Neuronal stem cell (in vitro differentiated cells): ENCODE data around the gene MDK.
A peak's percentile ranks its signal among the peaks of the same experiment; 100 is the strongest.

ENCODE experiments used
- DNase-seq: peaks from one replicate; pipeline ENCODE4 v3.0.0-alpha.2; 2013; ENCODE audit warnings: low spot score
- H2AFZ ChIP-seq: one replicate; pipeline ENCODE4 v1.6.1; 2013; ENCODE audit warnings: mild to moderate bottlenecking, low read length, inconsistent platforms
- H2AK5ac ChIP-seq: 2 replicates; pipeline ENCODE4 v1.6.1; 2013; ENCODE audit warnings: low read depth, mild to moderate bottlenecking, inconsistent platforms, low read length, moderate library complexity, mixed read lengths
- H2BK120ac ChIP-seq: 2 replicates; pipeline ENCODE4 v1.6.1; 2013; ENCODE audit warnings: low read depth, mild to moderate bottlenecking, inconsistent platforms, low read length, moderate library complexity, mixed read lengths
- H2BK12ac ChIP-seq: one replicate; pipeline ENCODE4 v1.6.1; 2013; ENCODE audit warnings: low read length, inconsistent platforms
- H2BK15ac ChIP-seq: 2 replicates; pipeline ENCODE4 v1.6.1; 2013; ENCODE audit warnings: mild to moderate bottlenecking, low read length, inconsistent platforms, mixed read lengths
- H2BK5ac ChIP-seq: one replicate; pipeline ENCODE4 v1.6.1; 2013; ENCODE audit warnings: inconsistent platforms, mild to moderate bottlenecking, low read length, moderate library complexity
- H3K14ac ChIP-seq: one replicate; pipeline ENCODE4 v1.6.1; 2013; ENCODE audit warnings: low read length, inconsistent platforms
- H3K18ac ChIP-seq: 2 replicates; pipeline ENCODE4 v1.6.1; 2013; ENCODE audit warnings: low read length, inconsistent platforms
- H3K23ac ChIP-seq: 2 replicates; pipeline ENCODE4 v1.6.1; 2013; ENCODE audit warnings: low read depth, mild to moderate bottlenecking, mixed read lengths, low read length, inconsistent platforms; ENCODE audit not compliant: poor library complexity
- H3K27ac ChIP-seq: replicated peaks from 3 replicates; pipeline ENCODE4 v1.5.1; 2013; ENCODE audit warnings: low read length, inconsistent platforms
- H3K27me3 ChIP-seq, 3 experiments: 2 replicates each; pipeline ENCODE4 v1.6.1; 2013; ENCODE audit warnings: low read length in 3 of 3, mild to moderate bottlenecking in 2 of 3, inconsistent platforms in 1 of 3, low read depth in 1 of 3, mixed read lengths in 1 of 3, moderate library complexity in 1 of 3; ENCODE audit not compliant: control insufficient read depth in 3 of 3, insufficient read depth in 3 of 3
- H3K36me3 ChIP-seq, 2 donors: replicated peaks in 1 of 2; 2 replicates each; pipeline ENCODE4 v1.6.1; 2013; ENCODE audit warnings: low read length in 2 of 2; ENCODE audit not compliant: control insufficient read depth in 2 of 2, insufficient read depth in 2 of 2
- H3K4ac ChIP-seq: 2 replicates; pipeline ENCODE4 v1.6.1; 2013; ENCODE audit warnings: inconsistent platforms, mild to moderate bottlenecking, low read length, moderate library complexity
- H3K4me1 ChIP-seq, 2 donors: 1 replicate in 1 of 2; 2 replicates in 1 of 2; pipeline ENCODE4 v1.6.1; 2013; ENCODE audit warnings: low read length in 2 of 2, low read depth in 1 of 2; ENCODE audit not compliant: control insufficient read depth in 2 of 2, insufficient read depth in 1 of 2
- H3K4me2 ChIP-seq: one replicate; pipeline ENCODE4 v1.6.1; 2013; ENCODE audit warnings: mild to moderate bottlenecking, low read length, inconsistent platforms; ENCODE audit not compliant: insufficient read depth, poor library complexity, severe bottlenecking
- H3K4me3 ChIP-seq, 2 donors: 2 replicates each; pipeline ENCODE4 v1.5.1; 2013; ENCODE audit warnings: low read length in 2 of 2, mild to moderate bottlenecking in 2 of 2, inconsistent platforms in 1 of 2, moderate library complexity in 1 of 2
- H3K79me1 ChIP-seq: one replicate; pipeline ENCODE4 v1.6.1; 2013; ENCODE audit warnings: low read depth, mild to moderate bottlenecking, inconsistent platforms, low read length, moderate library complexity
- H3K9ac ChIP-seq: one replicate; pipeline ENCODE4 v1.6.1; 2013; ENCODE audit warnings: mild to moderate bottlenecking, low read depth, low read length, inconsistent platforms; ENCODE audit not compliant: poor library complexity
- H3K9me3 ChIP-seq, 2 donors: replicated peaks in 1 of 2; 2 replicates each; pipeline versions ENCODE3 to v1.6.1; 2013; ENCODE audit warnings: low read length in 2 of 2, mild to moderate bottlenecking in 2 of 2, inconsistent platforms in 1 of 2, low read depth in 1 of 2, mixed read lengths in 1 of 2, moderate library complexity in 1 of 2; ENCODE audit not compliant: control insufficient read depth in 2 of 2, insufficient read depth in 1 of 2
- H4K8ac ChIP-seq: one replicate; pipeline ENCODE4 v1.6.1; 2013; ENCODE audit warnings: low read depth, mild to moderate bottlenecking, inconsistent platforms, low read length, moderate library complexity
- H4K91ac ChIP-seq: one replicate; pipeline ENCODE4 v1.6.1; 2013; ENCODE audit warnings: low read length, low read depth, mild to moderate bottlenecking, inconsistent platforms; ENCODE audit not compliant: poor library complexity
- WGBS, 2 donors: extraction: QIAGEN DNeasy Blood & Tissue Kit; methylation state at CpG; one replicate each; pipeline ENCODE4 v1.1.7; 2013; ENCODE audit warnings: missing lambda C conversion rate in 2 of 2, mixed read lengths in 1 of 2; ENCODE audit not compliant: insufficient read length in 2 of 2, insufficient replicate concordance in 1 of 2; ENCODE audit errors: extremely low coverage in 2 of 2; 5-methylcytosine and 5-hydroxymethylcytosine counted together
- small RNA-seq: library from polyadenylated mRNA; stranded (forward); fragments of <200 nt; extraction: miRNeasy Mini kit (QIAGEN cat#:217004); gene quantifications from one replicate; pipeline ENCODE3, GENCODE V24; 2013; ENCODE audit not compliant: insufficient read depth

Gene MDK

DNA sequence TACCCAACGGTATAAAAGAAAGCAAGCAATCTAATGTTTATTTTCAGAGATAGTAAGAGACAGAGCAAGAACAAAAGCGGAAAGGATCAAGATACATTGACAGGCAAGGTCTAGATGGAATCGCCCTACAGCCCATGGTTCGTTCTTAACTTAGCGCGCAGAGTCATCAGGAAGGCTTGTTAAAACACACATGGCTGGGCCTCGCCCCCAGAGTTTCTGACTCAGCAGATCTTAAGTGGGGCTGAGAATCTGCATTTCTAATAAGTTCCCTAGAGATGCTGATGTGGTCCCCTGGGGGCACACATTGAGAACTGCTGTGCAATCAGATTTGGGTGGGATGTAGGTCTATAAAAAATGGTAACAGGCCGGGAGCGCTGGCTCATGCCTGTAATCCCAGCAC, 45.9 kb downstream of the MDK start:
- no CpG with 5 or more reads among the region's 9 CpGs for WGBS, 2 donors
- no peak overlapping the region for H3K18ac ChIP-seq
- H3K27me3 ChIP-seq = no peaks in the 10 kb centered on the region
- no peaks in the 10 kb centered on the region for H3K4me1 ChIP-seq
- H2AFZ ChIP-seq = no peak overlapping the region
- no peak overlapping the region for H3K4me2 ChIP-seq
- no peaks in the 10 kb centered on the region for H3K79me1 ChIP-seq
- no peak overlapping the region for H3K14ac ChIP-seq
- H3K9me3 ChIP-seq = no peaks in the 10 kb centered on the region
- H3K23ac ChIP-seq = no peak overlapping the region
- H4K91ac ChIP-seq = no peak overlapping the region
- no peak overlapping the region for H2BK120ac ChIP-seq
- H3K27ac ChIP-seq = no peak overlapping the region
- no peak overlapping the region for H2BK5ac ChIP-seq
- DNase-seq = no peak
- H2BK12ac ChIP-seq = no peak overlapping the region
- H2BK15ac ChIP-seq = no peak overlapping the region
- H4K8ac ChIP-seq = no peak overlapping the region
- no peak overlapping the region for H2AK5ac ChIP-seq
- no peak overlapping the region for H3K4me3 ChIP-seq
- H3K4ac ChIP-seq = no peak overlapping the region
- H3K9ac ChIP-seq = peak overlapping the region; percentile 50
- peaks cover 8 to 36% of the 10 kb centered on the region in 2 donors for H3K36me3 ChIP-seq

DNA sequence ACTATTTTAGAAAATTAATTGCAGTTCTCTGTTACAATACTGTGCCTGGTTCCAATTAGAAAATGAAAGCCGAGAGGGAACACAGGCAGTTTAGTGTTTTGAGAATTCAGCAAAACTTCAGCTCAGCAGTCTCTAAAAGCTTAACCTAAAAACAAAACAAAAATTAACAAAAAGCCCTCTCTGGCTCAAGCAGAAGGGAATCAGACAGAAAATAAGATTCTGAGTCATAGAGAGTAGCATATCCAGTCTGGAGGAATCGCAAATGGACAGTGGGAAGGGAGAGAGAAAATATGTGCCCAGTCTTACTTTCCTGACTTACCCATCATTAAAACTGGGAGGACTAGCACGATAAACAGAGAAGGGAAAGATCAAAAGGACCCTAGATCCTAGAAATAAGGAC, 48.2 kb downstream of the MDK start:
- H3K79me1 ChIP-seq = no peaks in the 10 kb centered on the region
- no peak overlapping the region for H3K4ac ChIP-seq
- no peak overlapping the region for H3K14ac ChIP-seq
- H3K18ac ChIP-seq = no peak overlapping the region
- H3K4me2 ChIP-seq = no peak overlapping the region
- H3K4me1 ChIP-seq = no peaks in the 10 kb centered on the region
- H3K4me3 ChIP-seq = no peak overlapping the region
- no peak overlapping the region for H3K9ac ChIP-seq
- H3K9me3 ChIP-seq = no peaks in the 10 kb centered on the region
- peaks cover 17 to 53% of the 10 kb centered on the region in 2 donors for H3K36me3 ChIP-seq
- H3K23ac ChIP-seq = no peak overlapping the region
- H4K91ac ChIP-seq = no peak overlapping the region
- H2BK120ac ChIP-seq = no peak overlapping the region
- DNase-seq = no peak
- no peak overlapping the region for H3K27ac ChIP-seq
- no CpG with 5 or more reads among the region's 3 CpGs for WGBS, 2 donors
- no peaks in the 10 kb centered on the region for H3K27me3 ChIP-seq
- H2BK12ac ChIP-seq = no peak overlapping the region
- H2AFZ ChIP-seq = no peak overlapping the region
- no peak overlapping the region for H2BK5ac ChIP-seq
- no peak overlapping the region for H2BK15ac ChIP-seq
- no peak overlapping the region for H4K8ac ChIP-seq
- no peak overlapping the region for H2AK5ac ChIP-seq

DNA sequence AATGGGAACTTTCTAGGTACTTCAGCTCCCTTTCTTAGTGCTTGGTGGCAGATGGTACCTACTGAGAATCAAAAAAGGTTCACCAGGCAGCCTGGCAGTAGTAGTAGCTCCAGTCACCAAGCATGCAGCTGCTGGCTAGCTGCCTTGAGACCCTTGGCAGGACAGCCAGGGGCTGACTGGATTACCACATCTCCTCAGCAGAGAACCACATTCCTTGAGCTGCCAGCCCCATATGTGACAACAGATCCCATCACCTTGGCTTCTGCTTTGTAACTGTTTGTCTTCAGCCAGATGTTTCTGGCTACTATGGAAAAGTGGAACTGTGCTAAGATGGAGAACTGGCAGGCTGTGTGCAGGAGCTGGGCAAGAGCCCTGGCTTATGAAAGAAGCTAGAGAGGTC, 49.7 kb downstream of the MDK start:
- H3K9ac ChIP-seq = no peak overlapping the region
- H3K9me3 ChIP-seq = no peaks in the 10 kb centered on the region
- no peak overlapping the region for H2BK5ac ChIP-seq
- H3K27ac ChIP-seq = no peak overlapping the region
- no peak overlapping the region for H4K8ac ChIP-seq
- no peak overlapping the region for H3K4me2 ChIP-seq
- H3K4me1 ChIP-seq = no peaks in the 10 kb centered on the region
- H3K36me3 ChIP-seq = peaks cover 21 to 61% of the 10 kb centered on the region in 2 donors
- no peak overlapping the region for H3K18ac ChIP-seq
- H3K23ac ChIP-seq = no peak overlapping the region
- H3K14ac ChIP-seq = no peak overlapping the region
- no peak overlapping the region for H2BK12ac ChIP-seq
- no peak overlapping the region for H3K4me3 ChIP-seq
- H2BK120ac ChIP-seq = no peak overlapping the region
- no peak for DNase-seq
- no peak overlapping the region for H2BK15ac ChIP-seq
- no peak overlapping the region for H3K4ac ChIP-seq
- no peak overlapping the region for H2AK5ac ChIP-seq
- H4K91ac ChIP-seq = no peak overlapping the region
- H3K79me1 ChIP-seq = no peaks in the 10 kb centered on the region
- H3K27me3 ChIP-seq = no peaks in the 10 kb centered on the region
- no peak overlapping the region for H2AFZ ChIP-seq

Small RNA genes lying within 50 kb of the gene (small RNA-seq; reads per million reads assigned to genes)
- gene MIR4688 = 5.1 reads per million, percentile 21 among the genes with 10 or more reads in this experiment
